Measurements from ENCODE around the gene SPEM2.

DNA sequence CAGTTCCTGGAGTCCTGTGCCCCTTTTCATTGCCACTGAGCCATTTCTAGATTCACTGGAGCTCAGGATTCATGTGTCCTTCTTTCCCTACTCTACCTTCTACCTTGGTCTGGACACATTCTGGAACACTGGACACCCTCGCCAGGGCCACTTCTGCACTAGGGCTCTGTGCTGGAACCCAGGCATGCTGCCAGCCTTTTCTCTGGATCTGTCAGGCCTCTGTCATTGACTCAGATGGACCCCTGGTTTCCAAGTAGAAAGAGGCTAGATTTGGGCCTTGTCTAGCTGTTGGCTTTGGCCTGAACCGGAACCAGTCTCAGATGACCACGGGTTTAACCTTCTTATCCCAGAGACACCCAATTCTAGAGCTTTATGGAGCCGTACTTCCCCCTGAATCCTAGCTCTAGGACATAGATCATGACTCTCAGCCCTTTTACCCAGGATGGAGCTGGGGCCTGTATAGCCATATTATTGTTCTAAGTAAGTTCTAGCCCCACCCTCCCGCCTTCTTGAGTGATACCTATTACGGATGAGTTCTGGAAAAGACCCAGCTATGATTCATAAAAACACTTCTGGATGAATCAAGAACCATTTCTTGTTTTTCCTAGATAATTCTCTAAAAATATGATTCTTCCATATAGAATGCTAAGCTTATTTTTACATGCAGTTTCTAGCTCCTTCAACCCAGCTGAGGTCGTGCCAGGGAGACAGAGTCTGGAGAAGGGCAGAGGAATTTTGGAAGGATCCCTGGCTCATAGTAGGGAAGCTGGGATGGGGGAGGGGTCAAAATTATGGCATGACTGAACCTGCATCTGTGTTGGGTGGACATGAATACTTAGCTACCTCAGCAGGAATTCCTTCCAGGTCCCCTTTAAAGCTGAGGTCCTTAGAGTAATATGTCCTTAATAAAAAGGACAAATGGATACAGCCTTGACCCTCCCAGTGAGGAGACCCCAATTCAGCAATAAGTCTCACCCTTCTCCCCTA is 18.4 kb downstream of the SPEM2 start:
- TF ChIP-seq, protein P1, sequence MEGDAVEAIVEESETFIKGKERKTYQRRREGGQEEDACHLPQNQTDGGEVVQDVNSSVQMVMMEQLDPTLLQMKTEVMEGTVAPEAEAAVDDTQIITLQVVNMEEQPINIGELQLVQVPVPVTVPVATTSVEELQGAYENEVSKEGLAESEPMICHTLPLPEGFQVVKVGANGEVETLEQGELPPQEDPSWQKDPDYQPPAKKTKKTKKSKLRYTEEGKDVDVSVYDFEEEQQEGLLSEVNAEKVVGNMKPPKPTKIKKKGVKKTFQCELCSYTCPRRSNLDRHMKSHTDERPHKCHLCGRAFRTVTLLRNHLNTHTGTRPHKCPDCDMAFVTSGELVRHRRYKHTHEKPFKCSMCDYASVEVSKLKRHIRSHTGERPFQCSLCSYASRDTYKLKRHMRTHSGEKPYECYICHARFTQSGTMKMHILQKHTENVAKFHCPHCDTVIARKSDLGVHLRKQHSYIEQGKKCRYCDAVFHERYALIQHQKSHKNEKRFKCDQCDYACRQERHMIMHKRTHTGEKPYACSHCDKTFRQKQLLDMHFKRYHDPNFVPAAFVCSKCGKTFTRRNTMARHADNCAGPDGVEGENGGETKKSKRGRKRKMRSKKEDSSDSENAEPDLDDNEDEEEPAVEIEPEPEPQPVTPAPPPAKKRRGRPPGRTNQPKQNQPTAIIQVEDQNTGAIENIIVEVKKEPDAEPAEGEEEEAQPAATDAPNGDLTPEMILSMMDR (IDR thresholded peaks at IDR 0.05): no peak
- TF ChIP-seq EP300 (IDR thresholded peaks at IDR 0.05) (no peak), POLR2A (IDR thresholded peaks at IDR 0.05) (no peak), POLR2AphosphoS5 (IDR thresholded peaks at IDR 0.05) (no peak)

Data from suprapubic skin (tissue), 4 donors.